ENCODE results near the gene NTMT2.

Gene NTMT2

DNA sequence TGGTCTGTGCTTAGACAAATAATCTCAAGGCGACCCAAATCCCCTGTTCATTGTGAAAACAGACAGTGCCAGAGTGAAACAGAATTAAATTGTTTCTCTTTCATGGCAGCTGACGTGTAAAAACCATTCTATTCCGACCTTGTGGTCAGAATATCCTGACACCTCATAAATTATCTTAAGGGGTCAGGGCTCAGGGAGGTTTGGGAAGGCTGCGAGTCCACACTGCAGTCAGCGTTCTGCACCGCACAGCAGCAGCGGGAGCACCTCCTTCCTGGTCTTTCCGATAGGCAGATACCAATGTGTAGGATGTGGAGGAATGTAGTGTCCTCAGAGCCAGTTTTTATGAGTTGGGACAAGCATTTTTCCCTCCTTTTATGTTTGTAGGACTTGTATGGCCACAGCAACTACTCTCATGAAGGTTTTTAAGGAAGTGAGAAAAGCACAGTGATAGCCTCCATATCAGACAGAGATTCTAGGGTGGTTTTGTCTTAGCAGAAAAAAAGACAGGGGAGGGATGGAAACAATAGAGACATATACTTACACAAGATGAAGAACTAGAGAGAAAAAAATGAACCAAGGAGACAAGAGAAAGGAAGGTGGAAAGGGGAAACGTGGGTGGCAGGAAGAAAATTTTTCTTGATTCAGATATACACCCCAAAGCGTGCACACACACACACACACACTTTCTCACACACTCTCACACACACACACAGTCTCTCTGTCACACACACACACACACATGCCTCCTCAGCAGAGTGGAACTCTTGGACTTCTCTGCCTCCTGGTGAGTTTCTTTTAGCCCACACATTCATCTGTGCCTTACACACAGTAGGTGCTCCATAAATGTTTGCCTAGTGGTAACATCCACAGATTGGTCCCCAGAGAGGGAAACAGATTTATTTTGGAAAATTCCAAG, 68.6 kb downstream of the NTMT2 start:
- TF ChIP-seq, protein P1, sequence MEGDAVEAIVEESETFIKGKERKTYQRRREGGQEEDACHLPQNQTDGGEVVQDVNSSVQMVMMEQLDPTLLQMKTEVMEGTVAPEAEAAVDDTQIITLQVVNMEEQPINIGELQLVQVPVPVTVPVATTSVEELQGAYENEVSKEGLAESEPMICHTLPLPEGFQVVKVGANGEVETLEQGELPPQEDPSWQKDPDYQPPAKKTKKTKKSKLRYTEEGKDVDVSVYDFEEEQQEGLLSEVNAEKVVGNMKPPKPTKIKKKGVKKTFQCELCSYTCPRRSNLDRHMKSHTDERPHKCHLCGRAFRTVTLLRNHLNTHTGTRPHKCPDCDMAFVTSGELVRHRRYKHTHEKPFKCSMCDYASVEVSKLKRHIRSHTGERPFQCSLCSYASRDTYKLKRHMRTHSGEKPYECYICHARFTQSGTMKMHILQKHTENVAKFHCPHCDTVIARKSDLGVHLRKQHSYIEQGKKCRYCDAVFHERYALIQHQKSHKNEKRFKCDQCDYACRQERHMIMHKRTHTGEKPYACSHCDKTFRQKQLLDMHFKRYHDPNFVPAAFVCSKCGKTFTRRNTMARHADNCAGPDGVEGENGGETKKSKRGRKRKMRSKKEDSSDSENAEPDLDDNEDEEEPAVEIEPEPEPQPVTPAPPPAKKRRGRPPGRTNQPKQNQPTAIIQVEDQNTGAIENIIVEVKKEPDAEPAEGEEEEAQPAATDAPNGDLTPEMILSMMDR (IDR thresholded peaks at IDR 0.05) = no peak

DNA sequence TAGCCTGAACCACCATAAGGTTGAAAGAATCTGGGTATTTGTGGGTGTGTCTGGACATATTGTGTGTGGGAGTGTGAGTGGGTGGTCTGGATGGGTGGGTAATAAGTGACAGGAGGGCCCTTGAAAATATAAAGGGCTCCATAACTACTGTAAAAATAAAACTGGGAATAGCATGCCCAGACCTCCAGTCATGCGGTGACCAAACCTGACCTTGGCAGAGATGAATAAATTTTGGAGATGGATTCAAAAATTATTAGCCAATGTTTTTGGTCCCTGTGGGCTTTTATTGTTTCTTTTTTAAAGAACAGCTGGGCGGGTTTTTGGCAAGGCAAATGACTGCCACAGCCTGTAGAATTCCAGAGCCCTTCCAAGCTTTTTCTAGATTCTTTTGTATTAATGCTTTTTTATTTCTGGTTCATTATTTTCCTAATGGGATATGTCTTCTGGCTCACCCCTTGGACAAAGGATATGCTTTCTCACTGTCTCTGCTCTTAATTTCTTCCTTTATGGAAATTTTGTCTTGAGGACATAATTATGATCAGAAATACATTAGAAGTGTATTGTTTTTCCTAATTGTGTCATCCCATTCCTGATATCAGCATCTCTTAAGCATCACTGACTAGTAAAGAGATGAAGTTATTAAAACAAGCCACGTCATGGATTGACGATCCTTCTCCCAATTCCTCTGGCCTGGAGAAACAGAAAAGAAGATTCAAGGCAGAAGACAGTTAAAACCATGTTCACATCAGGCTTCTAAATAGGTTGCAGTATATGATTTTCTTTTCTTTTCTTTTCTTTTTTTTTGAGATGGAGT, 69.5 kb downstream of the NTMT2 start:
- TF ChIP-seq, protein P1 (IDR thresholded peaks at IDR 0.05) = no peak

DNA sequence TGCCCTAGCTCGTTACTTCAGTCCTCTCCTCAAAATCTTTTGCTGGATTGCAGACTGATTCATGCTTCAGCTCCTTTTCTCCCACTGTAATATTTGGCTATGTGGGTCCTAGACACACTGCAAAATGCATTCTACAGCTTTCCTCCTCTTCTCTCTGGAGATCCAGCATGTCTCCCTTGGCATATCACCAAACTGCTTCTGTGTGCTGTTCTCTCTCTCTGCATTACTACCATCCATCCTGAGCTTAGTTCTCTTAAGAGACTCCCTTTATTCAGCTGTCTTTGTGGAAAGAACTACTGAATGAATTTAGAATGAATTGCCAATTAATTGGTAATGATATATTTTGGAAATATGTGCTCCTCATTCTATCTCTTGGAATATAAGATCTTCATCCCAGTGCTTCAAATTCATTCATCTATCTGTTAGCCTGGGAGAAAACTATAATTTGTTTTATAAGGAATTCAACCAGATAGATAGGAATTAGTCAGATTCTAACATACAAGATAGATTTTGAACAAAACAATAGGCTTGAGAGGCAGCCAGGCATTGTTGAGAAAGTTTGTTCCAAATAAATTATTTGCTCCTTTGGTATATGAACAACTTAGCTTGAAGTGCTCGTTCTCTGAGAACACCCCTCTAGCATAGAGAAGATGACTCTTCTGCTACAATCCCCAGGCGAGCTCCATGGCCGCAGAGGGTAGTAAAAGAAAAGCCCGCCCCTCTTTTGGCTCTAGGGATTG, 71.9 kb downstream of the NTMT2 start:
- TF ChIP-seq, protein P1 (IDR thresholded peaks at IDR 0.05) = no peak

DNA sequence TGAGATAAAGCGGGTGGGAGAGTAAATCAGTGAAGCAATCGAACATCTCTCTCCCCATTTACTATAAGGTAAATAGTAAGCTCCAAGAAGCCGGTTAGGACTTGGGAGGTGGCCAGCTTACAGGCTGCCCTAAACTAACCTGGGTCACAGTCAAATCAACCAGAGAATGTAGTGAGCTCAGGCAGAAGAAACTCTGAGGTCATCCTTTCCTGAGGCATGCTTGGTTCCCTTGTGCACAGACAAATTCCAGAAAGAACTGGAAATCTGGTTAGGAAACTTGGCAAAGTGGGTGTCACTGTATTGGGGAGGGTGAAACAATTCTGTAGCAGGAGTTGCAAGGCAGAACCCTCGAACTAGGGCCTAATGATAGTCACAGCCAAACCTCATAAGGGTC, 72.5 kb downstream of the NTMT2 start:
- TF ChIP-seq, protein P1 (IDR thresholded peaks at IDR 0.05) = no peak

Data from LNCAP (cell line).